ENCODE results near the gene CWC25. TPM values are rescaled to one million over a fixed set of nuclear protein-coding genes. Genes with fewer than 3 reads are reported as not detected.

CWC25 gene
- total and polyA plus RNA-seq, 9 of the 15 experiments (the other 6 are each of a cell fraction or from before 2014, with no cell fraction given) = 16.5 to 27.4 (median 23.0) TPM

DNA sequence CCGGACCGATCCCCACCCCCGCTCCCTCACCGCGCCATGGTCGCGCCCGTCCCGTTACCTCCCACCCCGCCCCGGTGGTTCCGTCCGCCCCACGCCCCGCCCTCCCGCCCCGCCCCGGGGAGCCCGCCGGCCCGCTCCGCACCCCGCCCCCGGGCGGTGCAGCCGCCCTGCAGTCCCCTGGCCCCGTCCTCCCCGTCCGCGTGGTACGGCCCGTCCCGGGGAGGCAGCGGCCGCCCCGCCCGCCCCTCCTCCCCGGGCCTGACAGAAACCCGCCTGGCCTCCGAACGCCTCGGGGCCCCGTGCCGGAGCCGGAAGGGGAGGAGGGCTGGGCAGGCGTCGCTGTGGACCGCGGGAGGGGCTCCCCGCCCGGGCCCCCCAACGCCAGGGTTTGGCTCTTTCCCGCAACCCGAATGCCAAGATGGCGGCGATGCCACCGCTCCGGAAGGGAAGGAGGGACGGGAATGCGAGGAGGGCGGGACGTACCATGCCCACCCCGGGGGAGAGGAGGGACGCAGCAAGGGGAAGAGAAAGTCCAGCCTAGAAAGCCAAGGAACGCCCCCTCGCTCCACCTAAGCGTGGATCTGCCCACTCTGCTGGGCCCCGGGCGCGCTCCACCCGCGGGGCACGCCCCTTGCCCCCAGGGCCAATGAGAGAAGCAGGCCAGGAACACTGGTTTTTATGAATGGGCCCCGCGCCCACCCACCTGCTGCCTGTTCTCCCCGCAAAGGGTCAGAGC, 25.5 kb downstream of the CWC25 start, which contains the start of gene PIP4K2B (continued):
- TF ChIP-seq CC2D1A (IDR thresholded peaks at IDR 0.05) (no peak), TGIF2 (CRISPR knock-in tag; IDR thresholded peaks at IDR 0.05) (no peak), HDGF (IDR thresholded peaks at IDR 0.05) (no peak), MBD2 (IDR thresholded peaks at IDR 0.05; ENCODE audit: borderline replicate concordance, low read depth) (peak; percentile 97), HDAC6 (IDR thresholded peaks at IDR 0.05; ENCODE audit: low read depth, low read length) (no peak), XRCC5 (IDR thresholded peaks at IDR 0.05; ENCODE audit: low read depth, low read length) (0 out of 2 replicates have a peak, but pooled peaks have one; percentile 67), MLLT1 (IDR thresholded peaks at IDR 0.05) (no peak), CREB3L1 (IDR thresholded peaks at IDR 0.05; ENCODE audit: borderline replicate concordance, low read depth) (peak; percentile 94), PHB2 (IDR thresholded peaks at IDR 0.05; ENCODE audit: low read depth) (no peak), ARID2 (IDR thresholded peaks at IDR 0.05) (no peak), RBM39 (optimal IDR thresholded peaks at IDR 0.05; ENCODE audit: low read depth, low read length) (no peak), RBM34 (IDR thresholded peaks at IDR 0.05; ENCODE audit: borderline replicate concordance, insufficient read depth, low read length) (no peak), FOS (IDR thresholded peaks at IDR 0.05; ENCODE audit: extremely low read depth, insufficient read length) (no peak)
- TF ChIP-seq, protein P1, sequence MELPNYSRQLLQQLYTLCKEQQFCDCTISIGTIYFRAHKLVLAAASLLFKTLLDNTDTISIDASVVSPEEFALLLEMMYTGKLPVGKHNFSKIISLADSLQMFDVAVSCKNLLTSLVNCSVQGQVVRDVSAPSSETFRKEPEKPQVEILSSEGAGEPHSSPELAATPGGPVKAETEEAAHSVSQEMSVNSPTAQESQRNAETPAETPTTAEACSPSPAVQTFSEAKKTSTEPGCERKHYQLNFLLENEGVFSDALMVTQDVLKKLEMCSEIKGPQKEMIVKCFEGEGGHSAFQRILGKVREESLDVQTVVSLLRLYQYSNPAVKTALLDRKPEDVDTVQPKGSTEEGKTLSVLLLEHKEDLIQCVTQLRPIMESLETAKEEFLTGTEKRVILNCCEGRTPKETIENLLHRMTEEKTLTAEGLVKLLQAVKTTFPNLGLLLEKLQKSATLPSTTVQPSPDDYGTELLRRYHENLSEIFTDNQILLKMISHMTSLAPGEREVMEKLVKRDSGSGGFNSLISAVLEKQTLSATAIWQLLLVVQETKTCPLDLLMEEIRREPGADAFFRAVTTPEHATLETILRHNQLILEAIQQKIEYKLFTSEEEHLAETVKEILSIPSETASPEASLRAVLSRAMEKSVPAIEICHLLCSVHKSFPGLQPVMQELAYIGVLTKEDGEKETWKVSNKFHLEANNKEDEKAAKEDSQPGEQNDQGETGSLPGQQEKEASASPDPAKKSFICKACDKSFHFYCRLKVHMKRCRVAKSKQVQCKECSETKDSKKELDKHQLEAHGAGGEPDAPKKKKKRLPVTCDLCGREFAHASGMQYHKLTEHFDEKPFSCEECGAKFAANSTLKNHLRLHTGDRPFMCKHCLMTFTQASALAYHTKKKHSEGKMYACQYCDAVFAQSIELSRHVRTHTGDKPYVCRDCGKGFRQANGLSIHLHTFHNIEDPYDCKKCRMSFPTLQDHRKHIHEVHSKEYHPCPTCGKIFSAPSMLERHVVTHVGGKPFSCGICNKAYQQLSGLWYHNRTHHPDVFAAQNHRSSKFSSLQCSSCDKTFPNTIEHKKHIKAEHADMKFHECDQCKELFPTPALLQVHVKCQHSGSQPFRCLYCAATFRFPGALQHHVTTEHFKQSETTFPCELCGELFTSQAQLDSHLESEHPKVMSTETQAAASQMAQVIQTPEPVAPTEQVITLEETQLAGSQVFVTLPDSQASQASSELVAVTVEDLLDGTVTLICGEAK (IDR thresholded peaks at IDR 0.05) = peak; percentile 90
- TF ChIP-seq, protein P1 (CRISPR knock-in tag; IDR thresholded peaks at IDR 0.05) = no peak

All from K562 (cell line).